Lung microvascular endothelial cell (primary cell): Measurements from ENCODE around the gene ACAN. TPM values are rescaled to one million over a fixed set of nuclear protein-coding genes. Genes with fewer than 3 reads are reported as not detected.

Experiments used
- DNase-seq, 2 donors: peaks; one replicate each; pipeline versions ENCODE4 v3.0.0 to v3.0.0-alpha.2; 2010; ENCODE audit warnings: low read depth in 2 of 2
- total RNA-seq: library from RNA; depleted of rRNA; stranded (reverse); fragments of >200 nt; gene quantifications from 2 replicates; pipeline ENCODE4 v1.2.1, GENCODE V29; 2014

Gene ACAN
- total RNA-seq, 1 donor from 2014 or later, result not detected

- no peak for DNase-seq
These were observed 98.4 kb downstream of the ACAN start for GRCh38 chr15:88901508-88902220.

- no peak for DNase-seq
These were observed 99.1 kb downstream of the ACAN start for GRCh38 chr15:88902221-88902835.

GRCh38 chr15:88902846-88903245, 99.6 kb downstream of the ACAN start:
- no peak for DNase-seq

GRCh38 chr15:88904257-88904623, 101.0 kb downstream of the ACAN start:
- DNase-seq, result no peak

GRCh38 chr15:88904624-88905327, 101.5 kb downstream of the ACAN start:
- peak; percentile 74 to 79 for DNase-seq

- DNase-seq, result no peak
These were observed 102.3 kb downstream of the ACAN start for GRCh38 chr15:88905576-88905975.

- no peak for DNase-seq
These were observed 102.9 kb downstream of the ACAN start for GRCh38 chr15:88906130-88906529.

- no peak for DNase-seq
These were observed 103.3 kb downstream of the ACAN start for GRCh38 chr15:88906551-88906950.

GRCh38 chr15:88907111-88907510, 103.9 kb downstream of the ACAN start:
- no peak for DNase-seq

GRCh38 chr15:88908123-88908522, 104.9 kb downstream of the ACAN start:
- DNase-seq, result no peak

- DNase-seq, result no peak
These were observed 105.7 kb downstream of the ACAN start for GRCh38 chr15:88908697-88909621.

GRCh38 chr15:88909956-88910831, 107.0 kb downstream of the ACAN start:
- DNase-seq, result no peak

GRCh38 chr15:88911766-88912118, 108.5 kb downstream of the ACAN start:
- no peak for DNase-seq

GRCh38 chr15:88912500-88912921, 109.3 kb downstream of the ACAN start:
- DNase-seq, result peak; percentile 27 to 28

- peak; percentile 53 to 61 for DNase-seq
These were observed 110.0 kb downstream of the ACAN start, which contains the start of gene MFGE8 for GRCh38 chr15:88913017-88913849. Gene MFGE8, minus strand, starts transcription at chr15:88913379. Its CDS starts 60 bp downstream, at chr15:88913319.

- DNase-seq, result no peak
These were observed 110.6 kb downstream of the ACAN start for GRCh38 chr15:88913850-88914169.

GRCh38 chr15:88915354-88915753, 112.1 kb downstream of the ACAN start:
- no peak for DNase-seq

- no peak for DNase-seq
These were observed 114.5 kb downstream of the ACAN start for GRCh38 chr15:88917760-88918159.

GRCh38 chr15:88918738-88919137, 115.5 kb downstream of the ACAN start:
- DNase-seq, result peak in 1 of 2 donors; percentile 72
